Endothelial cell of umbilical vein (primary cell): Measurements from ENCODE around the gene DNAJC30. TPM values are rescaled to one million over a fixed set of nuclear protein-coding genes. Genes with fewer than 3 reads are reported as not detected.

Experiments
- BruUV-seq: library from RNA; stranded (reverse); fragments of 400-500 nt; replicated peaks from 2 replicates; lab custom pipeline; 2021; lab: Mats Ljungman, UMichigan
- CTCF ChIA-PET: fragments of 300-600, 350-600 bp; sonication (Branson Sonifier 250); formaldehyde crosslinking; loops from one replicate; lab custom pipeline; 2021; ENCODE audit warnings: antibody characterized with exemption, inconsistent platforms; lab: Charles Lee
- POLR2A ChIA-PET: fragments of 300-600, 350-600 bp; sonication (Branson Sonifier 250); formaldehyde crosslinking; loops from one replicate; lab custom pipeline; 2021; ENCODE audit warnings: antibody characterized with exemption, inconsistent platforms; lab: Charles Lee
- DNase-seq: peaks from one replicate; pipeline ENCODE4 v3.0.0-alpha.2; 2011; ENCODE audit warnings: low read depth, low spot score
- FAIRE-seq: peaks from 2 replicates; lab custom pipeline; 2011; peaks lifted over from hg19 to GRCh38; lab: Jason Lieb, UNC
- H2AFZ ChIP-seq: 2 replicates; pipeline ENCODE4 v1.6.0; 2012; ENCODE audit warnings: low read depth, low read length, control low read depth, inconsistent platforms
- H3K27ac ChIP-seq: 2 replicates; pipeline ENCODE4 v1.5.1; 2011; ENCODE audit warnings: low read depth, mild to moderate bottlenecking, control low read depth, low read length, moderate library complexity; ENCODE audit not compliant: insufficient read depth
- H3K27me3 ChIP-seq, 2 experiments: 2 replicates each; pipeline versions ENCODE4 v1.6.0 to v1.6.1; 2011; ENCODE audit warnings: low read length in 2 of 2, mixed read lengths in 1 of 2; ENCODE audit not compliant: control insufficient read depth in 2 of 2, insufficient read depth in 2 of 2
- H3K36me3 ChIP-seq, 2 experiments: 2 replicates in 1 of 2; 3 replicates in 1 of 2; pipeline ENCODE4 v1.5.1; 2011; ENCODE audit warnings: low read length in 2 of 2, mild to moderate bottlenecking in 1 of 2, moderate library complexity in 1 of 2; ENCODE audit not compliant: control insufficient read depth in 2 of 2, insufficient read depth in 2 of 2; ENCODE audit errors: extremely low read depth in 1 of 2
- H3K4me1 ChIP-seq: 3 replicates; pipeline ENCODE4 v1.5.1; 2011; ENCODE audit warnings: mild to moderate bottlenecking, low read length; ENCODE audit not compliant: control insufficient read depth, insufficient read depth; ENCODE audit errors: extremely low read depth
- H3K4me2 ChIP-seq: 2 replicates; pipeline ENCODE4 v1.6.1; 2011; ENCODE audit warnings: low read length, control low read depth, mixed read lengths; ENCODE audit not compliant: insufficient read depth
- H3K4me3 ChIP-seq, 3 experiments: fragments of 200-600 bp in 1 of 3; sonication (generic), shearing (Covaris generic) in 1 of 3; replicated peaks in 1 of 3; 2 replicates each; pipeline ENCODE4 v1.5.1; 2011 to 2016; ENCODE audit warnings: control low read depth in 3 of 3, low read length in 3 of 3, mild to moderate bottlenecking in 2 of 3, inconsistent platforms in 1 of 3, low read depth in 1 of 3, moderate library complexity in 1 of 3; ENCODE audit not compliant: insufficient read depth in 1 of 3
- H3K79me2 ChIP-seq: 2 replicates; pipeline ENCODE4 v1.6.0; 2012; ENCODE audit warnings: low read length, inconsistent platforms; ENCODE audit not compliant: control insufficient read depth, insufficient read depth
- H3K9ac ChIP-seq: replicated peaks from 2 replicates; pipeline ENCODE3; 2011; ENCODE audit warnings: low read length, control low read depth; ENCODE audit not compliant: insufficient read depth; ENCODE audit errors: extremely low read depth
- H3K9me1 ChIP-seq: replicated peaks from 3 replicates; pipeline ENCODE4 v1.6.0; 2011; ENCODE audit warnings: mild to moderate bottlenecking, low read length; ENCODE audit not compliant: control insufficient read depth, insufficient read depth; ENCODE audit errors: extremely low read depth
- H3K9me3 ChIP-seq: replicated peaks from 2 replicates; pipeline ENCODE4 v1.5.1; 2012; ENCODE audit warnings: low read length, inconsistent platforms; ENCODE audit not compliant: control insufficient read depth, insufficient read depth
- H4K20me1 ChIP-seq: replicated peaks from 2 replicates; pipeline ENCODE3; 2011; ENCODE audit warnings: mild to moderate bottlenecking, low read length; ENCODE audit not compliant: control insufficient read depth, insufficient read depth; ENCODE audit errors: extremely low read depth
- FOS ChIP-seq: IDR thresholded peaks from 2 replicates; pipeline ENCODE4 v1.6.1; 2011; ENCODE audit warnings: mild to moderate bottlenecking, low read length, moderate library complexity, borderline replicate concordance; ENCODE audit not compliant: insufficient read depth
- JUN ChIP-seq: IDR thresholded peaks from 2 replicates; pipeline ENCODE4 v1.6.1; 2011; ENCODE audit warnings: borderline replicate concordance, low read depth; ENCODE audit not compliant: insufficient read length, insufficient read depth
- dilution Hi-C: fragments of 300-500 bp; cut with MboI; formaldehyde crosslinking; loops from one replicate; pipeline ENCODE4 v1.15.0; 2019; ENCODE audit warnings: low sequenced_read_pairs; ENCODE audit not compliant: extremely low pct_ligation_motif_present
- intact Hi-C: fragments of 100-400 bp; cut with micrococcal nuclease; formaldehyde crosslinking; loops from one replicate; pipeline ENCODE4 v1.10.0; 2022
- polyA plus RNA-seq, 4 experiments: library from polyadenylated mRNA; depleted of rRNA in 3 of 4; stranded (reverse) in 3 of 4; unstranded in 1 of 4; fragments of >200 nt; gene quantifications; 2 replicates each; pipeline versions ENCODE4 v1.2.1 to v1.2.3, GENCODE V29; 2011 to 2012; ENCODE audit warnings: missing spikeins in 1 of 4
- total RNA-seq: library from RNA; stranded (reverse); gene quantifications from 2 replicates; pipeline ENCODE4 v1.2.3, GENCODE V29; 2021
- TF ChIP-seq, protein P1 (sequence below): IDR thresholded peaks from 2 replicates; pipeline ENCODE4 v1.6.1; 2011; ENCODE audit not compliant: insufficient read depth, insufficient read length
- TF ChIP-seq, protein P2 (sequence below), 2 donors: IDR thresholded peaks; 1 replicate in 1 of 2; 2 replicates in 1 of 2; pipeline ENCODE4 v1.5.1; 2011; ENCODE audit warnings: low read length in 2 of 2, mild to moderate bottlenecking in 2 of 2, moderate library complexity in 2 of 2, control low read depth in 1 of 2, inconsistent platforms in 1 of 2, low read depth in 1 of 2; ENCODE audit not compliant: insufficient read depth in 1 of 2; ENCODE audit errors: extremely low read depth in 1 of 2

The DNAJC30 gene
- total and polyA plus RNA-seq, 2 donors (not counting 3 experiments of a cell fraction or from before 2014, with no cell fraction given): 10.6 to 11.9 TPM

DNA sequence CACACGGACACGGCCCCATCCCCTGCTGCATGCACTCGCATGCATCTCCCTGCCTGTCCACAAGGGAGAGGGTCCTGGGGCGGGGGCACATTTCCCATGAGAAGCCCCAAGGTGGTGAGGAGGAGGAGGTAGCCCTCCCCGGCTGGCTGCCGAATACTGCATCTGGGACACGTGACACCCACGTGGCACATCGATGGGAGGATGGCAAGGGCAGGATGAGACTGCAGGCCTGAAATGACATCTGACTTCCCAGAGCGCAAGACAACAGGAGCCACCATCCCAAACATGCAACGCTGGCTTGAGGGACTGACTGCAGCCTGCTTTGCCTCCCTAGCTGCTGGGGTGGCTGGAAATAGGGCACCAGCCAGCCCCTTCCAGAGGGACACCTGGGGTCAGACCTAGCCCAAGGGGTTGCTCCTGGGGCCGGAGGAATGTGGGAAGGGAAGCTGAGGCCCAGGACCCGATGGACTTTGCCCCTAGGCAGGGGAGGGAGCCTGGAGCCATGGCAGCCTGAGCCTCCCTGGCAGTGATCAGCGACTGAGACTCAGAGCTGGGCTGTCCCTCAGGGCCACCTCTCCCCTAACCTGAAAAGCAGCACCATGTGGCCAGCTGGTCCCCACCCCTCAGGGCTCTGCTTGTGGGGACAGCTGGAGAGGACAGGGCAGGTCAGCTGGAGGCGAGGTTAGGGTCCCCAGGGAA lies 16.3 kb upstream of the DNAJC30 start:
- no peak overlapping the region for H3K27ac ChIP-seq
- H3K9ac ChIP-seq: no peak overlapping the region
- H3K9me1 ChIP-seq: no peaks in the 10 kb centered on the region
- ChIA-PET CTCF (interaction anchor here (4.5 kb wide), 1 partner anchor 92 kb away, joined by 16 read pairs; no protein-coding TSS in a partner anchor), POLR2A (no interaction called here)
- no peaks in the 10 kb centered on the region for H3K9me3 ChIP-seq
- intact Hi-C loops (no loop called here), dilution Hi-C loops (no loop called here)
- no peak overlapping the region for H3K4me2 ChIP-seq
- no peaks in the 10 kb centered on the region for H3K4me1 ChIP-seq
- no peaks in the 10 kb centered on the region for H3K79me2 ChIP-seq
- no peaks in the 10 kb centered on the region for H4K20me1 ChIP-seq
- TF ChIP-seq, protein P1, sequence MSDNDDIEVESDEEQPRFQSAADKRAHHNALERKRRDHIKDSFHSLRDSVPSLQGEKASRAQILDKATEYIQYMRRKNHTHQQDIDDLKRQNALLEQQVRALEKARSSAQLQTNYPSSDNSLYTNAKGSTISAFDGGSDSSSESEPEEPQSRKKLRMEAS: no peak
- TF ChIP-seq FOS: no peak
- TF ChIP-seq, protein P2, sequence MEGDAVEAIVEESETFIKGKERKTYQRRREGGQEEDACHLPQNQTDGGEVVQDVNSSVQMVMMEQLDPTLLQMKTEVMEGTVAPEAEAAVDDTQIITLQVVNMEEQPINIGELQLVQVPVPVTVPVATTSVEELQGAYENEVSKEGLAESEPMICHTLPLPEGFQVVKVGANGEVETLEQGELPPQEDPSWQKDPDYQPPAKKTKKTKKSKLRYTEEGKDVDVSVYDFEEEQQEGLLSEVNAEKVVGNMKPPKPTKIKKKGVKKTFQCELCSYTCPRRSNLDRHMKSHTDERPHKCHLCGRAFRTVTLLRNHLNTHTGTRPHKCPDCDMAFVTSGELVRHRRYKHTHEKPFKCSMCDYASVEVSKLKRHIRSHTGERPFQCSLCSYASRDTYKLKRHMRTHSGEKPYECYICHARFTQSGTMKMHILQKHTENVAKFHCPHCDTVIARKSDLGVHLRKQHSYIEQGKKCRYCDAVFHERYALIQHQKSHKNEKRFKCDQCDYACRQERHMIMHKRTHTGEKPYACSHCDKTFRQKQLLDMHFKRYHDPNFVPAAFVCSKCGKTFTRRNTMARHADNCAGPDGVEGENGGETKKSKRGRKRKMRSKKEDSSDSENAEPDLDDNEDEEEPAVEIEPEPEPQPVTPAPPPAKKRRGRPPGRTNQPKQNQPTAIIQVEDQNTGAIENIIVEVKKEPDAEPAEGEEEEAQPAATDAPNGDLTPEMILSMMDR (IDR thresholded peaks at IDR 0.05; ENCODE audit: extremely low read depth in 1 of 2, insufficient read depth in 1 of 2, low read depth in 1 of 2, low read length in 2 of 2): no peak
- no peak for TF ChIP-seq JUN
- no peaks in the 10 kb centered on the region for H3K27me3 ChIP-seq
- peaks cover 7 to 33% of the 10 kb centered on the region in 2 experiments for H3K36me3 ChIP-seq
- FAIRE-seq (no peak), DNase-seq (no peak)
- no peak overlapping the region for H2AFZ ChIP-seq
- no TSS peak for BruUV-seq
- H3K4me3 ChIP-seq: no peak overlapping the region
